ENCODE results near the gene IFNL4.

IFNL4 gene

DNA sequence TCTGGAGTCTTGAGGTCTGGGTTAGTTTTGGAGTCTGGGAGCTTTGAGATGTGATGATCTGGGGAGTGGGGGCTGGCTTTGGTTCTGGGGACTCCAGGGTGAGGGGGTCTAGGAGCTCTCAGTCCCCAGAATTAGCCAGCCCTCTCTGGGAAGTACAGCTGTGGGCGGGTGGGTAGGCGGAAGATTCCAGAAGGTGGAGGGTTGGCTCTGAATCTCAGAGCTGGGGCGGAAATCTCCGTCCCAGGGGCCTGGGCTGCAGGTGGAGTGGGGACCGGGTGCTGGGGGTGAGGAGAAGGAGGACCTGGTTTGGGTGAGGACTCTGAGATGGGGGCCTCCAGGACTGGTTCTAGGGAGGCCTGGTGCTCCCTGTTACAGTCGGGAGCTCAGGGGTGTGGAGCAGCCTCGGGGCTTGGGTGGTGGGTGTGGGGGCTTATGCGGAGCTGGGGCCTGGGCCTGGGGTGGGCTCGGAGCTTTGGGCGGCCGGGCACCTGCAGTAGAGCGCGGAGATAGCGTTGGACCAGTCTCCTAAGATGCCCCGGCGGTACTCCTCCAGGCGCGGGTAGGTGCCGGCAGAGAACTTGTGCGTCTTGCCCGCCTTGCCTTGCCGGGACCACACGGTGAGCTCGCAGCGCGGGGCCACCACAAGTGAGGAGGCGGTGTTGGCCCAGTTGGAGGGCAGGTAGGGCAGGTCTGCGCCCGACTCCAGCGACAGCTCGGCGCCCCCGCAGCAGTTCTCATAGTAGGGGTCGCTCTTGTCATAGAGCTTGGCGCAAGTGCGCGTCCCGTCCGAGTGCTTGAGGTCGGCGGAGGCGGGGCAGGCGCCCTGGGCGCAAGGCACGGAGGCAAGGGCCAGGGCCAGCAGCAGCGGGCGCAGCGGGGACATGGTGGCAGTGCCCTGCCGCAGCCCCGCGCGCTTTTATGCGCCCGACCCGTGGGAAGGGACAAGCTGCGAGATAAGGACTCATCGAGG is 45.0 kb downstream of the IFNL4 start, which contains the start of gene SYCN:
Gene SYCN (minus strand): TSS at position 892 of the 970 bp plus-strand sequence. CDS start 9 bp downstream, at position 883.
- no peak for DNase-seq (ENCODE audit: low spot score in 2 of 2)
- in situ Hi-C loops (cut with MboI; ENCODE audit: low sequenced_read_pairs), result no loop called here
- peaks cover 6% of the 10 kb centered on the region for H3K27me3 ChIP-seq (ENCODE audit: low read depth)
- H3K4me1 ChIP-seq, result no peaks in the 10 kb centered on the region
- no peaks in the 10 kb centered on the region for H3K9me3 ChIP-seq
- no peaks in the 10 kb centered on the region for H3K36me3 ChIP-seq (replicated peaks)
- no peak within 1 kb of the TSS for H3K4me3 ChIP-seq

GRCh38 chr19:39202998-39203355 is 45.7 kb downstream of the IFNL4 start:
- no peaks in the 10 kb centered on the region for H3K9me3 ChIP-seq
- no peak overlapping the region for H3K4me3 ChIP-seq
- no peaks in the 10 kb centered on the region for H3K36me3 ChIP-seq (replicated peaks)
- DNase-seq (ENCODE audit: low spot score in 2 of 2), result no peak
- no peaks in the 10 kb centered on the region for H3K4me1 ChIP-seq
- peaks cover 11% of the 10 kb centered on the region for H3K27me3 ChIP-seq (ENCODE audit: low read depth)
- in situ Hi-C loops (cut with MboI; ENCODE audit: low sequenced_read_pairs), result no loop called here

DNA sequence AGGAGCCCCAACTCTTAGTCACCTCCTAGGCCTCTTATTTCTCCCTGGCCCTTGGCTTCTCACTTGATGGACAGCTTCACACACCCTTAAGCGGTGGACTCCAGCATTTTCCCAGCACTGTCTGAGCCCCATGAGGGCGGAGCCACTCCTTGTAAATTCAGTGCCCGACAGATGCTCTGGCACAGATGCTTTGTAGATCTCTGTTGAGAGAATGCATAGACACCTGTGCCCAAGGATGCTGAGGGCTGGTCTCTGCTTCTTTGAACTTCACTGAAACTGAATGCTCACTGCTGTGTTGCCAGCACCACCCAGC is 47.9 kb downstream of the IFNL4 start:
- Histone ChIP-seq H3K4me3 (no peak overlapping the region), H3K4me1 (no peaks in the 10 kb centered on the region), H3K27me3 (ENCODE audit: low read depth) (peaks cover 32% of the 10 kb centered on the region), H3K36me3 (replicated peaks) (no peaks in the 10 kb centered on the region), H3K9me3 (no peaks in the 10 kb centered on the region)
- DNase-seq (ENCODE audit: low spot score in 2 of 2), result no peak
- in situ Hi-C loops (cut with MboI; ENCODE audit: low sequenced_read_pairs), result no loop called here

DNA sequence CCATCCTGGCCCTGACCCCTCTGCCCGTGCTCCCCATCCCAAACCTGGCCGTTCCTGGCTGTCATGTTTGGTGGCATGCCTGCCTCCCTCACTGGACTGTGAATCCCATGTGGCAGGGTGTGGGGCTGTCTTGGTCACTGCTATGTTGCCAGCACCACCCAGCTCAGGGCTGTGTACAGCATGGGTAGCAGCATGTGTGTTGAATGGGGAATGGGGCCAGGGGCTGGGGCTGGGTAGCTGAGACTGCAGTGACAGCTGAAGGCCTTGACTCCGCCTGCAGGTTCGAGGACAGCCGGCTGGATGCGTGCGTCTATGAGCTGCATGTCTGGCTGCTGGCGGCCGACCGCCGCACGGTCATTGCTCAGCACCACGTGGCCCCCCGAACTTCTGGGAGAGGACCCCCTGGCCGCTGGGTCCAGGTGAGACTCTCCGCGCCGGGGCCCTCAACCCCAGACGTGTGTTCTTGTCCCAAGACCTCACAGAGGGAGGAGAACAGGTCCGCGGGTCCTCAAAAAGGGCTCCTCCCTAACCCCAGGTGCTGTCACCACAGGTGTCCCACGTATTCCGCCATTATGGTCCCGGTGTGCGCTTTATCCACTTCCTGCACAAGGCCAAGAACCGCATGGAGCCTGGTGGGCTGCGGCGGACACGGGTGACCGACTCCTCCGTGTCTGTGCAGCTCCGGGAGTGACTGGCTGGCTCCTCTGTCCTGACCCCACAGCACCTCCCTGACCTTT is 48.4 kb downstream of the IFNL4 start:
- in situ Hi-C loops (cut with MboI; ENCODE audit: low sequenced_read_pairs), result no loop called here
- no peak for DNase-seq (ENCODE audit: low spot score in 2 of 2)
- no peaks in the 10 kb centered on the region for H3K9me3 ChIP-seq
- no peaks in the 10 kb centered on the region for H3K4me1 ChIP-seq
- no peak overlapping the region for H3K4me3 ChIP-seq
- H3K36me3 ChIP-seq (replicated peaks), result no peaks in the 10 kb centered on the region
- peaks cover 37% of the 10 kb centered on the region for H3K27me3 ChIP-seq (ENCODE audit: low read depth)

GRCh38 chr19:39199025-39199424 is 49.6 kb downstream of the IFNL4 start:
- no peaks in the 10 kb centered on the region for H3K9me3 ChIP-seq
- H3K36me3 ChIP-seq (replicated peaks), result no peaks in the 10 kb centered on the region
- in situ Hi-C loops (cut with MboI; ENCODE audit: low sequenced_read_pairs), result no loop called here
- no peaks in the 10 kb centered on the region for H3K4me1 ChIP-seq
- H3K27me3 ChIP-seq (ENCODE audit: low read depth), result peaks cover 39% of the 10 kb centered on the region
- no peak overlapping the region for H3K4me3 ChIP-seq
- peak in 1 of 2 experiments; percentile 34 for DNase-seq (ENCODE audit: low spot score in 2 of 2)

- Histone ChIP-seq H3K36me3 (replicated peaks) (no peaks in the 10 kb centered on the region), H3K4me1 (no peaks in the 10 kb centered on the region), H3K4me3 (no peak overlapping the region), H3K9me3 (no peaks in the 10 kb centered on the region), H3K27me3 (ENCODE audit: low read depth) (peaks cover 39% of the 10 kb centered on the region)
- in situ Hi-C loops (cut with MboI; ENCODE audit: low sequenced_read_pairs), result no loop called here
- DNase-seq (ENCODE audit: low spot score in 2 of 2), result no peak
Measured at GRCh38 chr19:39197808-39198207, 50.8 kb downstream of the IFNL4 start.

GRCh38 chr19:39196860-39197562 is 51.6 kb downstream of the IFNL4 start, which contains the start of gene NCCRP1:
Gene NCCRP1 (plus strand): TSS chr19:39196964. CDS start chr19:39196983, 19 bp downstream.
- Histone ChIP-seq H3K36me3 (replicated peaks) (no peaks in the 10 kb centered on the region), H3K9me3 (no peaks in the 10 kb centered on the region), H3K27me3 (ENCODE audit: low read depth) (peaks cover 39% of the 10 kb centered on the region), H3K4me3 (no peak within 1 kb of the TSS), H3K4me1 (no peaks in the 10 kb centered on the region)
- DNase-seq (ENCODE audit: low spot score in 2 of 2), result peak; percentile 10 to 60
- in situ Hi-C loops (cut with MboI; ENCODE audit: low sequenced_read_pairs), result no loop called here

DNA sequence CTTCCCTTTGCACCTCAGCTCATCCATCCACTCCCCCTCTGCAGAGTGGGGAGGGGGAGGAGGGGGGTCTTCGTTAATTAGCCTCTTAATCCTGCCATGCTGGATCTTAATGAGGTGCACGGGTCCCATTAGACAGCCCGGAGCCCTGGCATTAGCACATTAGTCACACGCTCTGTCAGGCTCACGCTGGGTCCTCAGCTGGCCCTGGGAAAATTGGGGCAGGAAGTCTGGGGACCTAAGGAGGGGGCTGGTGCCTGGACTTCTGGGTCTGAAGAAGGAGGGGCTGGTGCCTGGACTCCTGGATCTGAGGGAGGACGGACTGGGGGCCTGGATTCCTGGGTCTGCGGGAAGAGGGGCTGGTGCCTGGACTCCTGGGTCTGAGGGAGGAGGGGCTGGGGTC is 52.3 kb downstream of the IFNL4 start:
- Histone ChIP-seq H3K4me1 (no peaks in the 10 kb centered on the region), H3K36me3 (replicated peaks) (no peaks in the 10 kb centered on the region), H3K4me3 (no peak overlapping the region), H3K27me3 (ENCODE audit: low read depth) (peaks cover 39% of the 10 kb centered on the region), H3K9me3 (no peaks in the 10 kb centered on the region)
- no peak for DNase-seq (ENCODE audit: low spot score in 2 of 2)
- in situ Hi-C loops (cut with MboI; ENCODE audit: low sequenced_read_pairs), result no loop called here

All from HAP-1 (cell line).